Loucy (cell line): ENCODE data around the gene BARX1.

Source experiments
- EZH2phosphoT487 ChIP-seq: fragments of 200-600 bp; IDR thresholded peaks from 2 replicates; pipeline ENCODE4 v1.6.1; 2018; ENCODE audit warnings: antibody characterized with exemption, mild to moderate bottlenecking, moderate library complexity, borderline replicate concordance
- TF ChIP-seq, protein P1 (sequence below): fragments of 200-600 bp; sonication (generic); conservative IDR thresholded peaks from 2 replicates; pipeline ENCODE4 v1.5.1; 2014; ENCODE audit warnings: mild to moderate bottlenecking, antibody characterized with exemption, low read length

DNA sequence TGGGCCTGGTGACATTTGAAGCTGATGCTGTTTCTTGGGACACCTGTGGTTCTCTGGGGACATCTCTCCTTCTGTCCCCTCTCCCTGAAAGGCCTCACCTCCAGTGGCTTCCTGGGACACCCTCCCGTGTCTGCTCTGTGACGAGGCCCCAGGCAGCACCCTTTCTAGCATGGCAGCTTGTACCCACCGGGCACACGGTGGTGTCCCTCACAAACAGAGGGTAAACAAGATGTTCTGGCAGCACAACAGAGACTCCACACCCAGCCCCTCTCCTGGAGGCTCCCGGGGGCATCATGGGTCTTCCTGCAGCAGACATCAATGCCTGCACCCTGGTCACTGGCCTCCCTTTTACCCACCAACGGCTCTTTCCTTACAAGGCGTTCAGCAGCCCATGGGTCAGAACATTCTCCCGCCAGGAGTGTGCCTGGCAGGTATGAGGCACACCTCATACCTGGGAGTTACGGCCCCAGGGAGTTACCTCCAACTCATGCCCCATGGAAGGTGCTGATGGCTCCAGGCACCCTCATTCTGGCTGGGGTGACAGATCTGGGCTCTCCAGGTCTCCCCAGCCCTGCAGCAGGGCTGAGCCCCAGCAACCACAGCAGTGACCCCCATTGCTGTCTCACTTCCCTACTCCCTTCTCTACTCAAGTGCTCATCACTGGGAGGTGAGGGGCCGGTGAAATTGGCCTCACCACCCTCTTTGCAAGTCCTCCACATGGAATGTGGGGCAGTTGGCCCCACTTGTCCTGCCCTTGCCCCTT, 51.1 kb downstream of the BARX1 start:
- TF ChIP-seq, protein P1, sequence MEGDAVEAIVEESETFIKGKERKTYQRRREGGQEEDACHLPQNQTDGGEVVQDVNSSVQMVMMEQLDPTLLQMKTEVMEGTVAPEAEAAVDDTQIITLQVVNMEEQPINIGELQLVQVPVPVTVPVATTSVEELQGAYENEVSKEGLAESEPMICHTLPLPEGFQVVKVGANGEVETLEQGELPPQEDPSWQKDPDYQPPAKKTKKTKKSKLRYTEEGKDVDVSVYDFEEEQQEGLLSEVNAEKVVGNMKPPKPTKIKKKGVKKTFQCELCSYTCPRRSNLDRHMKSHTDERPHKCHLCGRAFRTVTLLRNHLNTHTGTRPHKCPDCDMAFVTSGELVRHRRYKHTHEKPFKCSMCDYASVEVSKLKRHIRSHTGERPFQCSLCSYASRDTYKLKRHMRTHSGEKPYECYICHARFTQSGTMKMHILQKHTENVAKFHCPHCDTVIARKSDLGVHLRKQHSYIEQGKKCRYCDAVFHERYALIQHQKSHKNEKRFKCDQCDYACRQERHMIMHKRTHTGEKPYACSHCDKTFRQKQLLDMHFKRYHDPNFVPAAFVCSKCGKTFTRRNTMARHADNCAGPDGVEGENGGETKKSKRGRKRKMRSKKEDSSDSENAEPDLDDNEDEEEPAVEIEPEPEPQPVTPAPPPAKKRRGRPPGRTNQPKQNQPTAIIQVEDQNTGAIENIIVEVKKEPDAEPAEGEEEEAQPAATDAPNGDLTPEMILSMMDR = no peak
- TF ChIP-seq EZH2phosphoT487 = no peak
